Body of pancreas (tissue), 4 donors: ENCODE data around the gene ZG16B. TPM values are rescaled to one million over a fixed set of nuclear protein-coding genes. Genes with fewer than 3 reads are reported as not detected.

ENCODE experiments used
- ATAC-seq: fragments of 150-250 bp; one replicate; pipeline ENCODE4 v1.9.1; 2016
- DNase-seq, 4 donors: peaks; one replicate each; pipeline ENCODE4 v3.0.0-alpha.2; 2019
- H3K27ac ChIP-seq, 4 donors: fragments of 200-600 bp; sonication (generic); 1 replicate in 3 of 4; 2 replicates in 1 of 4; pipeline versions ENCODE4 v1.5.1 to v1.6.1; 2016 to 2019; ENCODE audit warnings: mild to moderate bottlenecking in 1 of 4, mixed read lengths in 1 of 4, moderate library complexity in 1 of 4
- H3K27me3 ChIP-seq, 2 donors: fragments of 200-600 bp; sonication (generic); one replicate each; pipeline ENCODE4 v1.6.0; 2016; ENCODE audit warnings: mild to moderate bottlenecking in 1 of 2
- H3K36me3 ChIP-seq, 2 donors: fragments of 200-600 bp; sonication (generic); replicated peaks in 1 of 2; 2 replicates each; pipeline ENCODE4 v1.5.1; 2016; ENCODE audit warnings: low read depth in 2 of 2; ENCODE audit not compliant: insufficient read depth in 1 of 2
- H3K4me1 ChIP-seq: fragments of 200-600 bp; sonication (generic); one replicate; pipeline ENCODE4 v1.6.0; 2016
- H3K4me3 ChIP-seq, 2 donors: fragments of 200-600 bp; sonication (generic); 1 replicate in 1 of 2; 2 replicates in 1 of 2; pipeline ENCODE4 v1.5.1; 2016 to 2019
- H3K9me3 ChIP-seq, 3 donors: fragments of 200-600 bp; sonication (generic); 1 replicate in 2 of 3; 2 replicates in 1 of 3; pipeline ENCODE4 v1.5.1; 2016
- CTCF ChIP-seq, 7 experiments: fragments of 450-650 bp in 4 of 7; fragments of 200-600 bp in 3 of 7; sonication (generic) in 3 of 7; IDR thresholded peaks; one replicate each; pipeline ENCODE4 v1.5.1; 2016 to 2019; ENCODE audit warnings: antibody characterized with exemption in 7 of 7
- POLR2A ChIP-seq, 3 donors: fragments of 450-650 bp; IDR thresholded peaks; one replicate each; pipeline ENCODE4 v1.6.1; 2016; ENCODE audit warnings: antibody characterized with exemption in 3 of 3, mild to moderate bottlenecking in 2 of 3
- WGBS, 2 donors: methylation state at CpG; one replicate each; pipeline ENCODE4 v1.1.5; 2017; 5-methylcytosine and 5-hydroxymethylcytosine counted together
- intact Hi-C: fragments of 100-400 bp; cut with DNase I; formaldehyde crosslinking; loops from one replicate; pipeline ENCODE4 v1.15.1; 2023
- total RNA-seq, 2 donors: library from RNA; depleted of rRNA; stranded (reverse); fragments of >200 nt; gene quantifications; one replicate each; pipeline ENCODE4 v1.1.0, GENCODE V29; 2016

Gene ZG16B
- total RNA-seq, 2 donors from 2014 or later = not detected

GRCh38 chr16:2811703-2812471 lies 18.2 kb upstream of the ZG16B start:
- no peaks in the 10 kb centered on the region for H3K27me3 ChIP-seq
- H3K4me1 ChIP-seq = peaks cover 3% of the 10 kb centered on the region
- WGBS, 2 donors = 72 to 89% methylated on average over 7 to 15 of the region's 15 CpGs
- DNase-seq = no peak
- intact Hi-C loops = no loop called here
- no peak overlapping the region for H3K27ac ChIP-seq
- no peak for ATAC-seq
- no peaks in the 10 kb centered on the region for H3K36me3 ChIP-seq
- TF ChIP-seq POLR2A (IDR thresholded peaks at IDR 0.05) (no peak), CTCF (IDR thresholded peaks at IDR 0.05) (no peak)
- H3K9me3 ChIP-seq = no peaks in the 10 kb centered on the region
- H3K4me3 ChIP-seq = no peak overlapping the region

- H3K36me3 ChIP-seq = no peaks in the 10 kb centered on the region
- H3K27ac ChIP-seq = no peak overlapping the region
- DNase-seq (no peak), ATAC-seq (no peak)
- H3K4me3 ChIP-seq = no peak overlapping the region
- no peak for TF ChIP-seq POLR2A (IDR thresholded peaks at IDR 0.05)
- TF ChIP-seq CTCF (IDR thresholded peaks at IDR 0.05) = no peak
- H3K27me3 ChIP-seq = no peaks in the 10 kb centered on the region
- WGBS, 2 donors = 60 to 64% methylated on average over 5 to 6 of the region's 7 CpGs
- intact Hi-C loops = no loop called here
- H3K9me3 ChIP-seq = no peaks in the 10 kb centered on the region
- peaks cover 5% of the 10 kb centered on the region for H3K4me1 ChIP-seq
Measured at GRCh38 chr16:2813771-2814221, 16.3 kb upstream of the ZG16B start.

- ATAC-seq (no peak), DNase-seq (no peak)
- Histone ChIP-seq H3K27ac (no peak overlapping the region), H3K4me1 (peaks cover 5% of the 10 kb centered on the region), H3K9me3 (no peaks in the 10 kb centered on the region), H3K27me3 (no peaks in the 10 kb centered on the region), H3K4me3 (no peak overlapping the region), H3K36me3 (no peaks in the 10 kb centered on the region)
- intact Hi-C loops = no loop called here
- TF ChIP-seq CTCF (IDR thresholded peaks at IDR 0.05) (no peak), POLR2A (IDR thresholded peaks at IDR 0.05) (no peak)
- 77% methylated on average over 12 to 20 of the region's 20 CpGs for WGBS, 2 donors
Measured at GRCh38 chr16:2814551-2815298, 15.4 kb upstream of the ZG16B start.

GRCh38 chr16:2815299-2815771 lies 14.8 kb upstream of the ZG16B start:
- Histone ChIP-seq H3K36me3 (no peaks in the 10 kb centered on the region), H3K4me3 (no peak overlapping the region), H3K27ac (no peak overlapping the region), H3K4me1 (peaks cover 5% of the 10 kb centered on the region), H3K9me3 (no peaks in the 10 kb centered on the region), H3K27me3 (no peaks in the 10 kb centered on the region)
- 60 to 75% methylated on average over 5 to 10 of the region's 10 CpGs for WGBS, 2 donors
- ATAC-seq (no peak), DNase-seq (no peak)
- no peak for TF ChIP-seq POLR2A (IDR thresholded peaks at IDR 0.05)
- no peak for TF ChIP-seq CTCF (IDR thresholded peaks at IDR 0.05)
- intact Hi-C loops = no loop called here
